Liver (tissue), 3 donors: ENCODE data around the gene CDH13.

Source experiments
- EGR1 ChIP-seq, 2 donors: IDR thresholded peaks; 2 replicates each; pipeline ENCODE4 v1.6.1; 2016 to 2018; ENCODE audit warnings: antibody characterized with exemption in 2 of 2, low read depth in 2 of 2
- GABPA ChIP-seq, 2 donors: IDR thresholded peaks in 1 of 2; conservative IDR thresholded peaks in 1 of 2; 2 replicates each; pipeline ENCODE4 v1.6.1; 2016; ENCODE audit warnings: antibody characterized with exemption in 2 of 2, mild to moderate bottlenecking in 1 of 2, moderate library complexity in 1 of 2
- JUND ChIP-seq, 2 donors: IDR thresholded peaks; 2 replicates each; pipeline ENCODE4 v1.6.1; 2016; ENCODE audit warnings: antibody characterized with exemption in 2 of 2
- MAX ChIP-seq: IDR thresholded peaks from 2 replicates; pipeline ENCODE4 v1.6.1; 2016; ENCODE audit warnings: antibody characterized with exemption
- RAD21 ChIP-seq, 2 donors: IDR thresholded peaks; 2 replicates each; pipeline ENCODE4 v1.6.1; 2016; ENCODE audit warnings: antibody characterized with exemption in 2 of 2, mild to moderate bottlenecking in 2 of 2
- SP1 ChIP-seq: IDR thresholded peaks from 2 replicates; pipeline ENCODE4 v1.6.1; 2018; ENCODE audit warnings: antibody characterized with exemption, mild to moderate bottlenecking
- YY1 ChIP-seq: IDR thresholded peaks from 2 replicates; pipeline ENCODE4 v1.6.1; 2016; ENCODE audit warnings: antibody characterized with exemption, mild to moderate bottlenecking
- TF ChIP-seq, protein P1 (sequence below): fragments of 150-350 bp; IDR thresholded peaks from 2 replicates; pipeline ENCODE4 v1.5.1; 2017; ENCODE audit warnings: improper control_type of control experiment, low read depth, low read length; ENCODE audit not compliant: missing input control
- TF ChIP-seq, protein P2 (sequence below): IDR thresholded peaks from 2 replicates; pipeline ENCODE4 v1.6.1; 2016; ENCODE audit warnings: antibody characterized with exemption, mild to moderate bottlenecking
- donor health status: healthy.
- donor health status: healthy.

- no peak for TF ChIP-seq GABPA (IDR thresholded peaks at IDR 0.05 in 1 of 2, conservative IDR thresholded peaks at IDR 0.05 in 1 of 2)
- TF ChIP-seq, protein P1, sequence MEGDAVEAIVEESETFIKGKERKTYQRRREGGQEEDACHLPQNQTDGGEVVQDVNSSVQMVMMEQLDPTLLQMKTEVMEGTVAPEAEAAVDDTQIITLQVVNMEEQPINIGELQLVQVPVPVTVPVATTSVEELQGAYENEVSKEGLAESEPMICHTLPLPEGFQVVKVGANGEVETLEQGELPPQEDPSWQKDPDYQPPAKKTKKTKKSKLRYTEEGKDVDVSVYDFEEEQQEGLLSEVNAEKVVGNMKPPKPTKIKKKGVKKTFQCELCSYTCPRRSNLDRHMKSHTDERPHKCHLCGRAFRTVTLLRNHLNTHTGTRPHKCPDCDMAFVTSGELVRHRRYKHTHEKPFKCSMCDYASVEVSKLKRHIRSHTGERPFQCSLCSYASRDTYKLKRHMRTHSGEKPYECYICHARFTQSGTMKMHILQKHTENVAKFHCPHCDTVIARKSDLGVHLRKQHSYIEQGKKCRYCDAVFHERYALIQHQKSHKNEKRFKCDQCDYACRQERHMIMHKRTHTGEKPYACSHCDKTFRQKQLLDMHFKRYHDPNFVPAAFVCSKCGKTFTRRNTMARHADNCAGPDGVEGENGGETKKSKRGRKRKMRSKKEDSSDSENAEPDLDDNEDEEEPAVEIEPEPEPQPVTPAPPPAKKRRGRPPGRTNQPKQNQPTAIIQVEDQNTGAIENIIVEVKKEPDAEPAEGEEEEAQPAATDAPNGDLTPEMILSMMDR, result no peak
- TF ChIP-seq MAX, result no peak
- no peak for TF ChIP-seq YY1
- TF ChIP-seq RAD21 (IDR thresholded peaks at IDR 0.05), result no peak
- TF ChIP-seq EGR1 (IDR thresholded peaks at IDR 0.05; ENCODE audit: low read depth in 2 of 2), result no peak
- TF ChIP-seq, protein P2, sequence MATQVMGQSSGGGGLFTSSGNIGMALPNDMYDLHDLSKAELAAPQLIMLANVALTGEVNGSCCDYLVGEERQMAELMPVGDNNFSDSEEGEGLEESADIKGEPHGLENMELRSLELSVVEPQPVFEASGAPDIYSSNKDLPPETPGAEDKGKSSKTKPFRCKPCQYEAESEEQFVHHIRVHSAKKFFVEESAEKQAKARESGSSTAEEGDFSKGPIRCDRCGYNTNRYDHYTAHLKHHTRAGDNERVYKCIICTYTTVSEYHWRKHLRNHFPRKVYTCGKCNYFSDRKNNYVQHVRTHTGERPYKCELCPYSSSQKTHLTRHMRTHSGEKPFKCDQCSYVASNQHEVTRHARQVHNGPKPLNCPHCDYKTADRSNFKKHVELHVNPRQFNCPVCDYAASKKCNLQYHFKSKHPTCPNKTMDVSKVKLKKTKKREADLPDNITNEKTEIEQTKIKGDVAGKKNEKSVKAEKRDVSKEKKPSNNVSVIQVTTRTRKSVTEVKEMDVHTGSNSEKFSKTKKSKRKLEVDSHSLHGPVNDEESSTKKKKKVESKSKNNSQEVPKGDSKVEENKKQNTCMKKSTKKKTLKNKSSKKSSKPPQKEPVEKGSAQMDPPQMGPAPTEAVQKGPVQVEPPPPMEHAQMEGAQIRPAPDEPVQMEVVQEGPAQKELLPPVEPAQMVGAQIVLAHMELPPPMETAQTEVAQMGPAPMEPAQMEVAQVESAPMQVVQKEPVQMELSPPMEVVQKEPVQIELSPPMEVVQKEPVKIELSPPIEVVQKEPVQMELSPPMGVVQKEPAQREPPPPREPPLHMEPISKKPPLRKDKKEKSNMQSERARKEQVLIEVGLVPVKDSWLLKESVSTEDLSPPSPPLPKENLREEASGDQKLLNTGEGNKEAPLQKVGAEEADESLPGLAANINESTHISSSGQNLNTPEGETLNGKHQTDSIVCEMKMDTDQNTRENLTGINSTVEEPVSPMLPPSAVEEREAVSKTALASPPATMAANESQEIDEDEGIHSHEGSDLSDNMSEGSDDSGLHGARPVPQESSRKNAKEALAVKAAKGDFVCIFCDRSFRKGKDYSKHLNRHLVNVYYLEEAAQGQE, result peak; percentile 98
- TF ChIP-seq SP1, result no peak
- no peak for TF ChIP-seq JUND (IDR thresholded peaks at IDR 0.05)
Measured at GRCh38 chr16:83701494-83701893, 1074.7 kb downstream of the CDH13 start.
